MCF 10A (cell line): ENCODE results near the gene LTBP3. TPM values are rescaled to one million over a fixed set of nuclear protein-coding genes. Genes with fewer than 3 reads are reported as not detected.

Experiments used
- BruUV-seq: library from RNA; stranded (reverse); fragments of 400-500 nt; replicated peaks from 2 replicates; lab custom pipeline; 2021; lab: Mats Ljungman, UMichigan
- CTCF ChIA-PET: fragments of 300-600 bp; sonication (Branson Sonifier 250); formaldehyde crosslinking; extraction: SDS; loops from one replicate; lab custom pipeline; 2021; ENCODE audit warnings: antibody characterized with exemption, inconsistent platforms; lab: Yijun Ruan, JAX
- POLR2A ChIA-PET: fragments of 300-600, 350-650 bp; sonication (Branson Sonifier 250); formaldehyde crosslinking; extraction: SDS; loops from one replicate; lab custom pipeline; 2020; ENCODE audit warnings: antibody characterized with exemption, inconsistent platforms; lab: Yijun Ruan, JAX
- DNase-seq: peaks from one replicate; pipeline ENCODE4 v3.0.0-alpha.2; 2018; ENCODE audit not compliant: unreplicated experiment
- H3K27ac Mint-ChIP-seq: one replicate; pipeline ENCODE4 v1.8.0; 2022; ENCODE audit warnings: mild to moderate bottlenecking, low read depth, mixed read lengths; ENCODE audit not compliant: unreplicated experiment
- H3K27me3 Mint-ChIP-seq: one replicate; pipeline ENCODE4 v1.8.0; 2022; ENCODE audit warnings: mixed read lengths; ENCODE audit not compliant: insufficient read depth, unreplicated experiment
- H3K36me3 Mint-ChIP-seq: one replicate; pipeline ENCODE4 v1.8.0; 2022; ENCODE audit warnings: mild to moderate bottlenecking, moderate library complexity, mixed read lengths; ENCODE audit not compliant: insufficient read depth, unreplicated experiment
- H3K4me1 Mint-ChIP-seq: one replicate; pipeline ENCODE4 v1.8.0; 2022; ENCODE audit warnings: mixed read lengths; ENCODE audit not compliant: insufficient read depth, unreplicated experiment
- H3K4me3 Mint-ChIP-seq: one replicate; pipeline ENCODE4 v1.8.0; 2022; ENCODE audit warnings: mild to moderate bottlenecking, moderate library complexity, mixed read lengths; ENCODE audit not compliant: unreplicated experiment
- H3K9me3 Mint-ChIP-seq: one replicate; pipeline ENCODE4 v1.8.0; 2022; ENCODE audit warnings: mixed read lengths; ENCODE audit not compliant: unreplicated experiment
- intact Hi-C: fragments of 100-400 bp; cut with micrococcal nuclease; formaldehyde crosslinking; loops from 2 replicates; pipeline ENCODE4 v1.14.1; 2022
- total RNA-seq: library from RNA; stranded (reverse); gene quantifications from 2 replicates; pipeline ENCODE4 v1.2.3, GENCODE V29; 2022
- TF ChIP-seq, protein P1 (sequence below): fragments of 200-600 bp; IDR thresholded peaks from one replicate; pipeline ENCODE4 v1.8.0; 2022; ENCODE audit warnings: antibody characterized with exemption, mild to moderate bottlenecking; ENCODE audit not compliant: unreplicated experiment

Gene LTBP3
- total RNA-seq, 1 experiment from 2014 or later: 10.6 TPM

- Mint-ChIP-seq H3K9me3 (no peaks in the 10 kb centered on the region), H3K27ac (no peak overlapping the region), H3K4me1 (peaks cover 40% of the 10 kb centered on the region), H3K27me3 (no peaks in the 10 kb centered on the region), H3K36me3 (no peaks in the 10 kb centered on the region), H3K4me3 (peak overlapping the region; percentile 45)
- TF ChIP-seq, protein P1, sequence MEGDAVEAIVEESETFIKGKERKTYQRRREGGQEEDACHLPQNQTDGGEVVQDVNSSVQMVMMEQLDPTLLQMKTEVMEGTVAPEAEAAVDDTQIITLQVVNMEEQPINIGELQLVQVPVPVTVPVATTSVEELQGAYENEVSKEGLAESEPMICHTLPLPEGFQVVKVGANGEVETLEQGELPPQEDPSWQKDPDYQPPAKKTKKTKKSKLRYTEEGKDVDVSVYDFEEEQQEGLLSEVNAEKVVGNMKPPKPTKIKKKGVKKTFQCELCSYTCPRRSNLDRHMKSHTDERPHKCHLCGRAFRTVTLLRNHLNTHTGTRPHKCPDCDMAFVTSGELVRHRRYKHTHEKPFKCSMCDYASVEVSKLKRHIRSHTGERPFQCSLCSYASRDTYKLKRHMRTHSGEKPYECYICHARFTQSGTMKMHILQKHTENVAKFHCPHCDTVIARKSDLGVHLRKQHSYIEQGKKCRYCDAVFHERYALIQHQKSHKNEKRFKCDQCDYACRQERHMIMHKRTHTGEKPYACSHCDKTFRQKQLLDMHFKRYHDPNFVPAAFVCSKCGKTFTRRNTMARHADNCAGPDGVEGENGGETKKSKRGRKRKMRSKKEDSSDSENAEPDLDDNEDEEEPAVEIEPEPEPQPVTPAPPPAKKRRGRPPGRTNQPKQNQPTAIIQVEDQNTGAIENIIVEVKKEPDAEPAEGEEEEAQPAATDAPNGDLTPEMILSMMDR: no peak
- peak; percentile 95 for DNase-seq
- intact Hi-C loops: loop anchor here (2.0 kb wide), 1 partner anchor 15 kb away; no protein-coding TSS in a partner anchor
- no TSS peak for BruUV-seq
- ChIA-PET CTCF (interaction anchor here (0.6 to 1.5 kb wide), 7 partner anchors 11 to 174 kb away, joined by 3 to 7 read pairs (median 3); no protein-coding TSS in a partner anchor), POLR2A (interaction anchor here (0.6 to 1.3 kb wide), 5 partner anchors 11 to 60 kb away, joined by 3 to 5 read pairs (median 3); partner anchors contain the start of genes EHBP1L1, FAM89B and PCNX3)
Observed at GRCh38 chr11:65555693-65556231, 2.4 kb downstream of the LTBP3 start.

DNA sequence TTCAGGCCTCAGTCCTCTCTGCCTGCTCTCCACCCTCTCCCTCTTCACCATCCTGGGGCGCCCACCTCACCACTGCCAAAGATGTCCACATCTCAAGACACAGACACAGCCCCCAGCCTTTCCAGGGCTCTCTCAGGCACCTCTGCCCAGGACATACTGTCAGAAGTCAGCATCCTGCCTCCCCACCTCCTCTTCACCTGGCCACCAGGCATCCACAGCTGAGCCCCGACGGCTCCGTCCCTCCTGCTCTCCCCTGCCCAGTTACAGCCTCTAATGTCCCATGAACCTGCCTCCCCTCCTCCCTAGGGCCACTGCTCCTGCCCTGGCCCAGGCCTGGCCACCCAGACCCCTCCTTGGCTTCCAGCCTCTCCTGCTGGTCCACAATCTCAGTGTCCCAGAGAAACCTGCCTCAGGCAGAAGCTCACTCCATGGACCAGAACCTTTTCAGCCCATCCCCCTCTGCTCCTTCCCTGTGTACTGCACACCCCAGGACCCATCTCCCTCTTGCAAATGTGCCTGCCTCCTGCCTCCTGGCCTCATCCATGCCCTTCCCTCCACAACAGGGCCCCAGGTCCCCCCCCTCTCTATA lies 3.2 kb downstream of the LTBP3 start:
- ChIA-PET POLR2A (interaction anchor here (0.6 to 1.2 kb wide), 4 partner anchors 10 to 21 kb away, joined by 3 to 4 read pairs (median 3); partner anchors contain the start of genes EHBP1L1 and FAM89B), CTCF (interaction anchor here (0.6 to 1.5 kb wide), 8 partner anchors 10 to 173 kb away, joined by 3 to 7 read pairs (median 3); no protein-coding TSS in a partner anchor)
- Mint-ChIP-seq H3K9me3 (no peaks in the 10 kb centered on the region), H3K27ac (peak overlapping the region; percentile 46), H3K36me3 (no peaks in the 10 kb centered on the region), H3K27me3 (no peaks in the 10 kb centered on the region), H3K4me3 (peak overlapping the region; percentile 10), H3K4me1 (peaks cover 32% of the 10 kb centered on the region)
- no peak for DNase-seq
- BruUV-seq: no TSS peak
- intact Hi-C loops: no loop called here
- TF ChIP-seq, protein P1: no peak

DNA sequence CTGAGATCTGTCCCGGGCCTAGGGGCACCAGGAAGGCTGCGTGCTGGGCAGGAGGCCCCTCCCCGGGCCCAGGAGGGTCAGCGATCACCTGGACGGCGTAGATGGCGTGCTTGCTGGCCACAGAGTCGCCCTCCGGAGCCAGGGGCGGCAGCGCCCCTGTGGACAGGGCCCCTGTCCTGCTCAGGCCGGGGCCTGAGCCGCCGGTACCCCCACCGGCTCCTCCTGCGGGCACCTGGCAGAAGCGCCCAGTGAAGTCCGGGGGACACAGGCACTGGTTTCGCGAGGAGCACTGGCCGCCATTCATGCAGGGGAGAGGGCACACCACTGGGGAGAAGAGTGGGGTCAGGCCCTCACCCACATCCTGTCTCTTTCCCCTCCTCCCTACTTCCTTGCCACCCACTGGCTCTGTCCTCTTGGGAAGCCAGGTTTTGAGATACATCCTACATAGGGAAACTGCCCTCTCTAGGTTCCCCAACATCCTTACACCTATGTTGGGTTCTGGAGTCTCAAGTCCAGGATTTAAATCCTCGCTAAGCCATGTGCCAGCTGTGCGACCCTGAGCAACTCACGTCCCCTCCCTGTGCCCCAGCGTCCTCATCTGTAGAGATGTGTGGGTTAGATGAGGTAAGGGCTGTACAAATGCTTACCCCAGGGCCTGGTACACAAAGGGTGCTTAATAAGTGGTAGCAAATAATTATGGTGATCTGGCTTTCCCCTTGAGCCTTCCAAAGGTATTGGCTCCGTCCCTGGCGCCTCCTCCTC lies 3.9 kb downstream of the LTBP3 start:
- no peak for DNase-seq
- H3K9me3 Mint-ChIP-seq: no peaks in the 10 kb centered on the region
- CTCF ChIA-PET: interaction anchor here (1.5 kb wide), 1 partner anchor 13 kb away, joined by 7 read pairs; no protein-coding TSS in a partner anchor
- no peak overlapping the region for H3K27ac Mint-ChIP-seq
- no peak overlapping the region for H3K4me3 Mint-ChIP-seq
- H3K36me3 Mint-ChIP-seq: no peaks in the 10 kb centered on the region
- TF ChIP-seq, protein P1: no peak
- POLR2A ChIA-PET: interaction anchor here (1.2 kb wide), 1 partner anchor 9 kb away, joined by 4 read pairs; no protein-coding TSS in a partner anchor
- BruUV-seq: no TSS peak
- H3K27me3 Mint-ChIP-seq: no peaks in the 10 kb centered on the region
- intact Hi-C loops: no loop called here
- H3K4me1 Mint-ChIP-seq: peaks cover 27% of the 10 kb centered on the region
